NCI-H128 (cell line): ENCODE measurements around the gene RABGAP1L.
"Not testable (repeated sequence)": the region's sequence is repeated elsewhere in the genome, so short reads cannot be mapped to it uniquely, and the experiment has no call there.

ENCODE experiments used
- DNase-seq: peaks from one replicate; lab custom pipeline; 2025; ENCODE audit not compliant: unreplicated experiment; lab: John Stamatoyannopoulos, UW

RABGAP1L gene

DNA sequence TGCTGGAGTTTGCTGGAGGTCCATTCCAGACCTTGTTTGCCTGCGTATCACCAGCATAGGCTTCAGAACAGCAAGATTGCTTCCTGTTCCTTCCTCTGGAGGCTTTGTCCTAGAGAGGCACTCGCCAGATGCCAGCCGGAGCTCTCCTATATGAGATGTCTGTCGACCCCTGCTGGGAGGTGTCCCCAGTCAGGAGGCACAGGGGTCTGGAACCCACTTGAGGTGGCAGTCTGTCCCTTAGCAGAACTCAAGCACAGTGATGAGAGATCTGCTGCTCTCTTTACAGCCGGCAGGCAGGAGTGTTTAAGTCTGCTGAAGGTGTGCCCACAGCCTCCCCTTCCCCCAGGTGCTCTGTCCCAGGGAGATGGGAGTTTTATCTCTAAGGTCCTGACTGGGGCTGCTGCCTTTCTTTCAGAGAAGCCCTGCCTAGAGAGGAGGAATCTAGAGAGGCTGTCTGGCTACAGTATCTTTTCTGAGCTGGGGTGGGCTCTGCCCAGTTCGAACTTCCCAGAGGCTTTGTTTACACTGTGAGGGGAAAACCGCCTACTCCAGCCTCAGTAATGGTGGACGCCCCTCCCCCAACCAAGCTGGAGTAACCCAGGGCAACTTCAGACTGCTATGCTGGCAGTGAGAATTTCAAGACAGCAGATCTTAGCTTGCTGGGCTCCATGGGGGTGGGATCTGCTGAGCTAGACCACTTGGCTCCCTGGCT is 493.4 kb downstream of the RABGAP1L start:
- no peak for DNase-seq

DNA sequence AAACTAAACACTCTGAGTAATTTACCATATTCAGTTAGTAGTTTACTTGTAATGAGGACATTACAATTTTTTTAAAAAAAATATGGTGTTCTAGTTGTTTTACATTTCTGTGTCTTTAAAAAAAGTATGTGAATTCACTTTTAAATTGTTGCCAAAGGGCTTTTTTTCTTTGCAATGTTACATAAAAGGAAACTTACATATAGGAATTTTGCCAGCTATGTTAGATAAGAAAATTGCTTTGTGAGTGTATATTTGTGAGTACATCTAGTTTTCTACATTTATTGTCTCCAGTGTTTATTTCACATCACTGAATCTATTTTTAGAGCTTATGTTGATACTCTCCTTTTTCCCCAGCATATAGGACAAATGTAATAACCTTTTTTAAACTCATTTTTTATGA is 495.2 kb downstream of the RABGAP1L start:
- no peak for DNase-seq

DNA sequence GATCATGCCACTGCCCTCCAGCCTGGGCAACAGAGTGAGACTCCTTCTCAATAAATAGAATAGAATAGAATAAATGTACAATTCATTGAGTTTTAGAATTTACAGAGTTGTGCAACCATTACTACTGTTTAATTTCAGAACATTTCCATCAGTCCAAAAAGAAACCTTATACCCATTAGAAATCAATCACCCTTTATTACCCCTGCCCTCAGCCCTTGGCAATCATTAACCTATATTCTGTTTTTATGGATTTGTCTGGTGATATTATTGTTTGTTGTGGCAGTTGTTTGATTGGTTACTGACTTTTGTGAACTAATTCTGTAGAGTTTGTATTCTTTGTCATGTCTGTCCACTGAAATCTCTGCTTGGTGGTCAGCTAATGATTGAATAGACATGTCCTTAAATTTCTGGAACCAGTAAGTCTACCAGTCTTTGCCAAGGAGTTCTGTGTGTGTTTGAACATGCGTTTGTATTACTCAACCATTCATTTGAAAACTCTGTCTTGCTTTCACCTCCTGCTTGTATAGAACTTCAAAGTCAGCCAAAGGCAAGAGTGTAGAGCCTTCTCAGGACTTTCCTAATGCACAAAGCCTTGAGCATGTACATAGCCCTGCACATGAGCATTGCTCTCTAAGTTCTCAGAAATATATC is 497.2 kb downstream of the RABGAP1L start:
- no peak for DNase-seq

DNA sequence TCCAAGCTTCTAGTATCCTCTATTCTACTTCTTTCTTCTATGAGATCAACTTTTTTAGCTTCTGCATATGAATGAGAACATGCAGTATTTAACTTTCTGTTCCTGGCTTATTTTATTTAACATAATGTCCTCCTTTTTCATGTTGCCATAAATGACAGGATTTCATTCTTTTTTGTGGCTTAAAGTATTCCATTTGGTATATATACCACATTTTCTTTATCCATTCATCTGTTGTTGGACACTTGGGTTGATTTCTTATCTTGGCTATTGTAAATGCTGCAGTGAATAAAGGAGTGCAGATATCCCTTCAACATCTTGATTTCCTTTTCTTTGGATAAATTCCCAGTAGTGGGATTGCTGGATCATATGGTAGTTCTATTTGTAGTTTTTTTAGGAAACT is 498.1 kb downstream of the RABGAP1L start:
- DNase-seq = no peak

DNA sequence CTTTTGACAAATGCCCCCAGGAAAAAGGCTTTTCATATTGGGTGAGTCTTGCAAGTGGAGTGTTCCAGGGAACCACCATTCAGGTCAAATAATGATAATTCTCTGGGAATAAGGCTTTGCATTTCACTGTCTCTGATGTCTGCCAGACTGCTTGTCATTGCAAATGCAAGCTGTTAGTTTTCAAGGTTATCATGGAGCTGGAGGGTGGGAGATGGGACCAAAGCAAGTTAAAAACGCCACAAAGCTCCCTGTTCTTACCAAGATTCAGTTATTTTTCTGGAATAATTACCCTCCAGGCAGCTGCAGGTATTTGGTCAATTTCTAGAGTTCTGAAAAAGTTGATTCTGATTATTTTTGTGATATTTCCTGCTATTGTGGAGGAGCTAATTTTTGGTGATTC is 498.6 kb downstream of the RABGAP1L start:
- DNase-seq = no peak

DNA sequence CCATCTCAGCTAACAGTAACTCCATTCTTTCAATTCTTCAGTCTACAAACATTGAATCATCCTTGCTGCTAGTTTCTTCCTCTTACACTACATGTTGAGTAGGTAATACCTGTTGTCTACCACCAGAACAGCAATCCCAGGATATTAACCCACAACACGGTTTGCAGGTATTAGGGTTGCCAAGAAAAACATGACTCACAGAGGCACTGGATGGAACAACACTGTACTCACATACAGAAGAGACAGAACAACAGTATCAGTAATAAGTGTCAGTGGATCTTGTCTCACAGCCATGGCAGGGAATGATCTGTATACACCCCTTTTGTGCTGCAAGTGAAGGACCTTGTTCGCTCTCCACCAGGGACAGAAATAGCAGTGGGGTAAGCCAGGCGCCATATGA is 500.5 kb downstream of the RABGAP1L start:
- no peak for DNase-seq

DNA sequence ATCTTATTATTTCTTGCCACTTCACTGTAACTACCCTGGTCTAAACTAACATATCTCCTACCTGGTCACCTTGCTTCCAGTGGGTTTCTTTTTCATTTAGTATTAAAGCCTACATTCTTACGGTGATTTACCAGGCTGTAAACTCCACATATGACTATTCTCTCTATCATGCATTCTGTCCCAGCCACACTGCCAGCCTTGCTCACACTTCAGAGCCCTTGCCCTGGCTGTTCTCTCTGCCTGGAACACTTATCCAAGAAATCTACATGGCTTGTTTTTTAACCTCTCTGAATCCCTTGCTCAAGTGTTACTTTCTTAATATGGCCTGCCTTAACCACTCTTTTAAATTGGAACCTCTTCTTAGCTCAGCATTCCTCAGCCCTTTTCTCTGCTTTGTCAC is 501.2 kb downstream of the RABGAP1L start:
- no peak for DNase-seq

DNA sequence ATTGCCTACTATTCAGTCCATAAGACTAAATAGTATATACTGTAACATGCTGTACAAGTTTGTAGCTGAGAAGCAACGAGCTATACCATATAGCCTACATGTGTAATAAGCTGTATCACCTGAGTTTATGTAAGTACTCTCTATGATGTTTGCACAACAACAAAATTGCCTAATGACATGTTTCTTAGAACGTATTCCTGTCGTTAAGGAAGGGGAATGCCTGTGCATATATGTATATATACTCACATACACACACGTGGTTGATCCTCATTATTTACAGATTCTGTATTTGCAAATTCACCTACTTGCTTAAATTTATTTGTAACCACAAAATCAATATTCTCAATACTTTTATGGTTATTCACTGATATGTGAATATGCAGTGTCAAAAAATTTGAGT is 504.0 kb downstream of the RABGAP1L start:
- no peak for DNase-seq

DNA sequence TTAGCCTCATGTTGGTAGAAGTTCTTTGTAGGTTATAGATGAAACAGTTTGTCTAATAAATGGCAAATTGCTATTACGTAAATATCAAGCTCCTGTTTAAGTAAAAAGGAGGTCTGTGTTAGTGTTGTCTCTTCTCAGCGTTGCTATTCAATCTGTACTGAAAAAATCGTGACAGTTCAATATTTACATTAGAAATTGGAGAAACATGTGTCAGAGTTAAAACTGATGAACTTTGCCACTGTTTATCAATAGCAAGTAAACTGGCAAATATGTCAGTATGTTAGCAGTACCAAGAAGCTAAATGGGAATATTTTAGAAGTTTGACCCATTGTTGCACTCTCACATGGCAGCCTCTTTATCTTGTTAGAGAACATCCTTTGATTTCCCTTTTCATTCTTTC is 506.9 kb downstream of the RABGAP1L start:
- no peak for DNase-seq

DNA sequence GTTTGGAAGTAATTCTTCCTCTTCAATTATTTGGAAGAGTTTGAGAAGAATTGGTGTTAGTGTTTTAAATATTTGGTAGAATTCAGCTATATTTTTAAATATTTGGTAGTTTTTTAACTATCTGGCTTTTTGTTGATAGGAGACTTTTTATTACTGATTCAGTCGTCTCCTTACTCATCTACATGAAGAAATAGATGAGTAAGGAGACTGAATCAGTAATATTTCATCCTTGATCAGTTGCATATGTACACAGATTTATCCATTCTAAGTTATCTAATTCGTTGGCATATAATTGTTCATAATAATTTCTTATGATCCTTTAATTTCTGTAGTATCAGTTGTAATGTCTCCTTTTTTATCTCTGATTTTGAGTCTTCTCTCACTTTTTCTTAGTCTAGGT is 512.5 kb downstream of the RABGAP1L start:
- no peak for DNase-seq

DNA sequence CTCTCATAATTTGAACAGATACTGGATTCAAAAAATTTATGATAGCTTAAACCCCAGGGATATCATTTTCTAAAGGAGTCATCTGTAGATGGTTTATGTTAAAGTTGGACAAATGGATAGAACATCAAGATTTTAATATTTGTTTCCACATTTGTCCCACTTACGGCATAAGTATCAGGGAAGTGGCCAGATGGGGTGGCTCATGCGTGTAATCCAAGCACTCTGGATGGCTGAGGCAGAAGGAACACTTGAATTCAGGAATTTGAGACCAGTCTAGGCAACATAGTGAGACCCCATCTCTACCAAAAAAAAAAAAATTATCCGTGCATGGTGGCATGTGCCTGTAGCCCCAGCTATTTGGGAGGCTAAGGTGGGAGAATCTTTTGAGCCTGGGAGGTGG is 517.5 kb downstream of the RABGAP1L start:
- DNase-seq = no peak

DNA sequence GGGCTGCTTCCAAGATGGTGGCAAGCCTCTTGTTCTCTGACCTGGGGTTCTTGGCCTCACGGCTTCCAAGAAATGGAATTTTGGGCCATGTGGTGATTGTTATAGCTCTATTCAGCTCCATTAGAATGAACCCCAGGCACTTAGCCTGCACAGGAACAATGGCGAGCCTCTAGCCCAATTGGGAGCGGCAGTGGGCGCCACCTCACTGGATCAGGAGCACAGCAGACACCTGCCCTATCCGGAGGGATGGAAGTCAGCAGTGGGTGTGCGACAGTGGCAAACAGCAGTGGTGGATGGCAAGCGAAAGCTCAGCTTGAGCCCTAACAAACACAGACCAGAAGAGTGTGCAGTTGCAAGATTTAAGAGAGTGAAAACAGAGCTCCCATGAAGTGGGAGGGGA is 519.3 kb downstream of the RABGAP1L start:
- DNase-seq = no peak

DNA sequence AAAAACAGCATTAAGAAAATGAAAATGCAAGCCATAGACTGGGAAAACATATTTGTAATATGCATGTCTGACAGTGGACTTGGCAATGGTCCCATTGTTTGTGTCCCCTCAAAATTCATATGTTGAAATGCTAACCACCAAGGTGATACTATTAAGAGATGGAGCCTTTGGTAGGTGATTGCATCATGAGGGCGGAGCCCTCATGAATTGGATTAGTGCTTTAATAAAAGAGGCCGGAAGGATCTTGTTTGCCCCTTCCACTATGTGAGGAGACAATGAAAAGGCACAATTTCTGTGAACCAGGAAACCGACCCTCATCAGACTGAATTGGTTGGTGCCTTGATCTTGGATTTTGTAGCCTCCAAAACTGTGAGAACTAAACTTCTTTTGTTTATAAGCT is 520.8 kb downstream of the RABGAP1L start:
- no peak for DNase-seq

DNA sequence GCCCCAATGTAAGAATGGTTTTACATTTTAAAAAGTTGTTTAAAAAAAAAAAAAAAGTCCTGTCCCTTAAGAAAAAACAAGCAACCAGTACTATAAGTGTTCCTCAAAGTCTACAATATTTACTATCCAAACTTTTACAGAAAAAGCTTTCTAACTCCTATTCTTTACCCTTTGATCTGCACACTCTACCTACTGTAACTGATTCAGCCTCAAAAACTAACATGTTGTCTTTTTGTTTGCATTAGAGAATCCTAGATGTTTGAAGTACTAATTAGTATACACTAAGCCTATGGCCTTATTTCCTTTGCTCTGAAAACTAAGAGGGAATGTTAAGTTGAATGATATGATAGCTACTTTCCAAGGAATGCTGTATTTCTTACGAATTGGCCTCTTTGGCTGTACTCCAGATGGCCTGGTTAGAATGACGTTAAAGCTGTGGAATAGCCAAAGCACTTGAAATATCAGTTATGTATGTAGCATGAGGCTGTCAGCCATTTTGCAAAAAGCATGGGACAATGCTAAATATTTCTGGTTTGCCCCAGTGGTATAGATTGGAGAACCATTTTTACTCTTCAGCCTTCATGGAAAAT is 523.2 kb downstream of the RABGAP1L start:
- no peak for DNase-seq

DNA sequence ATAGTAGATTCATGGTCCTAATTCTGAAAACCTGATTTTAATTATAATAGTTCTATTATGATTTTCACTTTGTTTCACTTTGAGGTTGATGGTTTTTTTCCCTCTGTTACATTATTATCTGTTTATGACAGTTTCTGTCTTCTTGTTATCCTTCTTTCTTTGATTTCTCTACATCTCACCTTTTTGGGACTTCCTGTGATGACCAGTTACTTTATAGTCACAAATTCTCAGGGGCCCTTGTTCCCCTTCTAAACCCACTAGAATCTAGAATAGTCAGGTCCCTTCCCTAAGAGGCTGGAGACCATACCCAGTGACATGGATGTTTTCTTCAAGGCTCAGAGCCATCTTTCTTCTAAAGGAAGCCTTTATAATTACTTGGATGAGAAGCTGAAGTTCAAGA is 526.9 kb downstream of the RABGAP1L start:
- no peak for DNase-seq

DNA sequence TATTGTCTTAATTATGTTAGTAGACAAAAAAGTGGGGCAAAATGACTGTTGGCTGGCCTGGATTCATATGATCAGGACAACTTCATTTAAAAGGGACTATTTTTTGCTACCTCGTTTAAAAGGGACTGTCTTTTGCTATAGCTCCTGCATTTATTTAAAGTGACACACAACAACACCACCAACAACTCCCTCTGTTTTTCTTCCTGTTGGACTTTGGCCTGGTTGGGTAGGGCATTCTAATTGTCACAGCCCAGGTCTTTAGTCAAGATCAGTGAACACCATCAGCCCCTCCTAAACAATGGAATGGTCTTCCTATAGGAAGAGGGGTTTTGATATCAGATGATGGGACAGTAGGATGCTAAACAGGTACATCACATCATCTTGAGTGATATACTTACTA is 530.2 kb downstream of the RABGAP1L start:
- no peak for DNase-seq

DNA sequence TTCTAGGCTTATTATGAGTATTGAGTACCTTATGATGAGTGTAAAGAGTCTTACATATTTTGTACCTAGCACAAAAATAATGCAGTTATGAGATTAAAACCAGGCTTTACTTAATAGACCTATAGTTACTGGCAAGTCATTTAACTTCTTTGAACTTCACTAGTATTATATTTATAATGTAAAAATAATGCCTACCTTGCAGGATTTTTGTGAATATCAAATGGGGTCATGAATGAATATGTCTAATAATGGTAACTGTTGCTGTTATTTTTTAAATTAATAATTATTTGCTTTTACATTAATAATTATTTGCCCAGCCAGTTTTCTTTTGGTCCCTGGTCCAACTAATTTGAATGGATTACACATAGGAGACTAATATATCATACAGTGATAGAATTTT is 530.9 kb downstream of the RABGAP1L start:
- no peak for DNase-seq

DNA sequence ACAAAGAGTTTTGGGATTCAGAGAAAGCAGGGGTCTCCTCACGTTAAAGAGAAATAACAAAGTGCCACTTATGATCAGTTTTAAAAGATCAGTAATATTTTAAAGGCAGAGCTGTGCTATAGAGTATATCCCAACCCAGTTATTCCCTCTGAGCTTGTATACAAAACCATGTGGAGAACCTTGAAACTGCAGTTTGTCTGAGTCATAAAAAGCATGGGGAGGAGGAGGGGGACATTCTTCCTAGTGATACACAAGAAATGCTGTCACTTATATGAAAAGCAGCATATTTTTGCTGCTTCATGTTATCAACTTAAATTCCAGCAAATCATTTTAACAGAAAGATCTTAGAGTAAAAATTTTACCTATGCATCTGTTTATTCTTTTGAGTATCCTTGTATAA is 533.0 kb downstream of the RABGAP1L start:
- no peak for DNase-seq

DNA sequence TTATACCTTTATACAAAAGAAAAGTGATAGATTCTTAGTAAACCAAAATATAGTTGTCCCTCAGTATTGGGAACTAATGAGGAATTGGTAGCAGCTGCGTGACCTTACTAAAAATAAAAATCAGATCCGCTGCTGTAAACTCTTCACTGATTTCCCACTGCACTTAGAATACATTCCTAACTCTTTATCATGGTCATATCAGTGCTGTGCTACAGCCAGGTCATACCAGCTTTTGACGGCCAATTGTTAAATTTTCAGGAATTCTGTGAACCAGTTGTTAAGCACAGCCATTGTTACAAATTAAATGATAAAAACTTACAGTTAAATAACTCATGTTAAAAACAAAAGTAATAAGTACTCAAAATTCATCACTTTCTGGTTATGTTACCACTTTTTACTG is 533.8 kb downstream of the RABGAP1L start:
- DNase-seq = no peak

DNA sequence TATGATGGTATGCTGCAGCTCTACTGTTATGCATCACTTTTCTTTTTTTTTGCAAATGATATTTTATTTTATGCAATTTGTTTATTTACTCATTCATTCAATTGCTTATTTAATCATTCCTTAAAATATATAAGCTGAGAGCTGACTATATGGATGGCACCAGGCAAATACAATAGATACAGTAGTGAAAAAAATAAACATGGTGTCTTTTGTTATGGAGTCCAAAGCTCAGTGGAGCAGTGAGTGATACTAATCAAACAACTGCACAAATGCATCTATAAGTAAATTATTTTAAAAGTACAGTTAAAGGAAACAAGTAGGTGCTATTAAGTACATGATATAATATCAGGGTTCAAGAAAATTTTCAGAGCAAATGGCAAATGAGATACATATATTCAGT is 534.2 kb downstream of the RABGAP1L start:
- not testable (repeated sequence) for DNase-seq

DNA sequence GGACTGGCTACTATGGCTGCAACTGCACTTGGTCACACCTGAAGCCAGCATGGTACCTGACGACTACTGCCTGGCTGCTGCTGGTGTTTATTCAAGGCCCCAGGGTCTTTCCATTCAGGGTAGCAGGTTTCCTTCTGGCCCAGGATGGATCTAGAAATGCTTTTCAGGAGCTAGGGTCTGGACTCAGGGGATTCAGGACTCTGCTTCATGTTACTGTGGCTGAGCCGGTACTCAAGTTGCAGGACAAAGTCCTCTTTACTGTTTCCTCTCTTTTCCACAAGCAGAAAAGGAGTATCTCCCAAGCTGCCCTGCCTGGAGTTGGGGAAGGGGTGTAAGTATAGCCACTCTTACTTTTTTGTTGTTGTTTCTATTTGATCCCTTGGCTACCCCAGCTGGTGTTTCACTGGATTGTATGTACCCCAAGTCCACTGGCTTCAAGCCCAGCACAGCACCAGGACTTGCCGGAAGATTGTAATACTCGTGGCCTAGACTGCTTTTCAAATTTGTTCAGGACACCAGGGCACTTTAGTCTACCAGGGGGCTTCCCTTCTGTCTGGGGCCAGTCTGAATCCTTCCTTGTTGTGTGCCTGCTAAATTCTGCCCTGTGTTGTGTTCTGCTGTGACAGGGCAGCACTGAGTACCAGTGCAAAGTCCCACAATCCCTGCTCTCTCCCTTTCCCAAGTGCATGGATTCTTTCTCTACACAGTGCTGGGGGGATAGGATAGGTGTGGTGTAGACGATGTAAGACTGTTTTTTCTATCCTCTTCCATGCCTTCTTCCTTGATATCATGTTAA is 536.9 kb downstream of the RABGAP1L start:
- no peak for DNase-seq

DNA sequence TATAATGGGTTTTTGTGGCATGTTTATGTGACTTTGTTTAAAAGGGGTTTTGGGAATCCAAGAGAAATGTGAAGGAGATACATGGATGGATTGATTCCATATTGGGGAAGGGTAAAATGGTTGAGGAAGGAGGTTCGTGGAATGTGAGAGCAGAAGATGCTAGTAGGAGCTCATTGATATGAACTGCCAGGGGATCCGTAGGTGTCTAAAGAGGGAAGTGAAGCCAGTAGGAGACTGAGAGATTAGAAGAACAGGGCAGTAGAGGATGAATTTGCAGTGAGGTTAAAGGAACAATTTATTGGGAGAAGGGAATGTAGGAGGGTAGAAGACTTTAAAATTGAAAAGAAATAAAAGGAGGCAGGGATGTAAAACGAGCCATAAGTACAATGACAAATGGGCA is 541.0 kb downstream of the RABGAP1L start:
- no peak for DNase-seq
